HL-60/S4 treated with retinoic acid at 250 ng/mL for 4 days and 3 days (cell line): ENCODE results near the gene IMMP2L.

Source experiments
- in situ Hi-C: fragments of 300-500 bp; cut with MboI; formaldehyde crosslinking; loops from 2 replicates; pipeline ENCODE4 v1.7.0; 2022; ENCODE audit warnings: low sequenced_read_pairs

IMMP2L gene

DNA sequence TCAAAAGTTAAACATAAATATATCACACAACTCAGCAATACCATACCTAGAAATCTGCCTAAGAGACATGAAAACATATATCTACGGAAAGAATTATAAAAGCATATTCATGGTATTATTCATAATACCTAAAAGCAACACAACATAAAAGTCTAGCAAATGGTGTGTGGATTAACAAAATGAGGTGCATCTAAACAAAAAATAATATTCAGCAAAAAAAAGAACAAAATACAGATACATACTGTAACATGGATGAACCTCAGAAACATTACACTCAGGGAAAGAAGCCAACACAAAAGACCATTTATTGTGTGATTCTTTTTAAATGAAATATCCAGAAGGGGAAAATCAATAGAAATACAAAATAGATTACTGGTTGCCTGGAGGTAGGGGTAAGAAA lies 155.0 kb downstream of the IMMP2L start:
- in situ Hi-C loops: no loop called here

DNA sequence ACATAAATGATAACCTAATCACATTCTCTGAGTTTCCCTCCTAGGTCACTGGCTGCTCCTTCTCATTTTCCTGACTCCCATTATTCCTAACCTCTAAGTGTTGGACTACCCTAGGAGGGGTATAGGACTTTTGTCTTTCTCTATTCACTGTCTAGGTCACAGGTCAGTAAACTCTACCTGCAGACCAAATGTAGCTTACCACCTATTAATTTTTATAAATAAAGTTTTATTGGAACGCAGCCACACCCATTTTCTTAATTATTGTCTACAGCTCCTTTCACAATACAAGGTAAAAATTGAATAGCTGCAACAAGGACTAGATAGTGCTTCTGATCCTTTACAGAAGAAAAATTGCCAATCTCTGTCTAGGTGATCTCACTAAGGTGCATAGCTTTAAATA lies 156.7 kb downstream of the IMMP2L start:
- in situ Hi-C loops: no loop called here

DNA sequence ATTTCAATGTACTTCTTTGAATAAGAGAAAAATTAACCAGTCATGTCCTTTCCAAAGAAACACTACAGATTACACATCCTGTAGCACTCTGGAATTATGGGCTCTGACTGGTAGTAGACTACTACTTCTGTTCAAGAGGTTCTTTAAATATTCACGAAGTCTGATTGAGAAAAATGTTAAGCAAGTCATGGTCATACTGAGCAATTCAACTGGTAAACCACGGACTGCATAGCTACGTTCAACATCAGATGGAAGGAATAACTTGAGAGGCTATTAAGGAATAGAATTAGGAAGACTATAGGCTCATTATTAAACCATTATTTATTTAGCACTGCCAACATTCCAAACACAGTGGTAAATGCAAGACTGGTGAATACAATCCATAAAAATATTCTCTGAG lies 160.8 kb downstream of the IMMP2L start:
- in situ Hi-C loops: no loop called here

DNA sequence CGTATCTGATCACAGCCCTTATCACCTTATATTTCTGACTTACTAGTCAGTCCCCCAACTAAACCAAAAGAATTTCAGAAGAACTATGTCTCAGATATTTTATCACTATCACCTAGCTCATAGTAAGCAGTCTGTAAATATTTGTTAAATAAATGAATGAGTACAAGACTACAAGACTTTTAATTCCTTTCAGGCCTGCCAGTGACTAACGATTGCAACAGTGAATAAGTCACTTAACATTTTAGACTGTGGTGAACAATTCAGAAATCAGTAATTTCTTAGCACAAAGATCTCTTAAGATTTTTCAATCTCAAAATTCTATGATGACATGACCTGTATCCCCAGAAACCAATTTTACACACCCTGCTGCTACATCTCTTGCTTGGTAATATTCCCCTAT lies 162.2 kb downstream of the IMMP2L start:
- in situ Hi-C loops: no loop called here

DNA sequence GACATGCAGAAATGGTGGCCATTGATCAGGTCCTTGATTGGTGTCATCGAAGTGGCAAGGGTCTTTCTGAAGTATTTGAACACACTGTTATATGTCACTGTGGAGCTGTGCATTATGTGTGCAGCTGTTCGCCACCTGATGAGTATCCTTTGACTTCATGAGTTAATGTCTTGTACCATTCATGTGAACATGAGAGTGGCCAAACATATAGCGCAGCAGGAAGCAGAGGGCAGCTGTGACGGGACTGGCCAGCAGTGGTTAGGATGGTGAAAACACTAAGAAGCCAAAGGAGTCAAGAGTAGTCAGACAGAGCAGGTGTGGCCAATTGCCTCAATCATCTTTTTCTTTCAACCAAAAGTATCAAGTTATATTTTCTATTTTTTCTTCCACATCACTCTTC lies 167.4 kb downstream of the IMMP2L start:
- in situ Hi-C loops: no loop called here

DNA sequence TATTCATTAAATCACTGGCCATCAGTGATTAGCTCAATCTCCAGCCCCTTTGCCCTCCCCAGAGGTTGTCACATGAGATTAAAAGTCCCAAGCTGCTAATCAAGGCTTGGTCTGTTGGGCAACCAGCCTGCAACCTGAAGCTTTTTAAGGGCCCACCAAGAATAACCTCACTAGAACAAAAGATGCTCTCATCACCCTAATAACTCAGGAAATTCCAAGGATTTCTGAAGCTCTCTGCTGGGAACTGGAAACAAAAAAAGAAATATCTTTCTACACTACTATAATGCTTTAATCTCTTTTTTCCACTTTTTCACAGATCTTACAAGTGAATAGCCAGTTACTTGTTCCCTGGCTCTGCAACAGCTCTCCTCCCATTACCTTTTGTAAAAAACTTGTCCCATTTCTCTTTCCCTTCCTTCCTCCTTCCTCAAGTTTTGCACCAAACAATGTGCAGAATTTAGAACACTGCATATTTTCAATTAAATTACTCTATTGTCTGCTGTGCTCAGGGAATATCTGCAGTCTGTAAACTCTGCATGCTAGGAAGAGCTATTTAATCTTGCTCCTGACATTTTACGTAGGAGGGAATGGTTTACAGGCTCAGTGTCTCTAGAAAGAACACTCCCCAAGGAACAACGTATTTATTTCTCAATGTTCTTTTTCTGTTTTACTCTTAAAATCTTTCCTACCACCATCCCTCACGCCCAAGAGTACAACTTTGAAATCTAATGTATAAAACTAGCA lies 169.1 kb downstream of the IMMP2L start:
- in situ Hi-C loops: no loop called here

DNA sequence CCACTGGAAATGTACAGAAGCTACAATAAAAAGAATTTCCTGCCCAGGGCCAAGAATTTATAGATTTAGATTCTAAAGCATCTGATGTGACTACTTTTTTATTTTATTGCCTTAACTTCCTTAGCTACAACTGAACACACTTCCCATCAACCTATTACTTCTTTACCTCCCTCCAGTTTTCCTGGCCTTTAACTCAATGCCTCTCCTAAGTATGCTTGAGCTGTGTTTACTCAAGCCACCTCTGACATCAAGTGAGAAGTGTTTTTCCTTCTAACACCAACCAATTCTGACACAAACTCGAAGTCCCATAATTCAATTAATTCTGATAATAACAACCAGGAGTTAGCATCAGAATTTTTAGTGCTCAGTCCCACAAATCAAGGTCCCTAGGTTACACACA lies 170.0 kb downstream of the IMMP2L start:
- in situ Hi-C loops: no loop called here

DNA sequence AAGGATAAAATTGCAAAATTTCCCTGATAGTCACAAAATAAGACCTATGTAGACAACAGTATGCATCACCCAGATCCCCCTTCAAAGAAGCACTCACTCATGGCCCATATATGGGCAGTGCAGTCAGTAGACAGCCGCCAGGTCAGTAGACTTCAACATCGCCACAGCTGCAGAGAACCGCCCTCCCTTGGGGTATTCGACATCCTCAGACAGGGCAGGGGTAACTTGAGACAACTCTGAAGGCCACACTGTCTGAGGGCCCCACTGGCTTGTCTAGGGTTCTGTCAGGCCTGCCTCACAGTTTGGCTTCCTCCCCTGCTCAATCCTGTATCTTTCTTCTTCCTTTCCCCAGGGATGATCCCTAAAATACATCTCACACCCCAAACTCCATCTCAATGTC lies 172.3 kb downstream of the IMMP2L start:
- in situ Hi-C loops: no loop called here

DNA sequence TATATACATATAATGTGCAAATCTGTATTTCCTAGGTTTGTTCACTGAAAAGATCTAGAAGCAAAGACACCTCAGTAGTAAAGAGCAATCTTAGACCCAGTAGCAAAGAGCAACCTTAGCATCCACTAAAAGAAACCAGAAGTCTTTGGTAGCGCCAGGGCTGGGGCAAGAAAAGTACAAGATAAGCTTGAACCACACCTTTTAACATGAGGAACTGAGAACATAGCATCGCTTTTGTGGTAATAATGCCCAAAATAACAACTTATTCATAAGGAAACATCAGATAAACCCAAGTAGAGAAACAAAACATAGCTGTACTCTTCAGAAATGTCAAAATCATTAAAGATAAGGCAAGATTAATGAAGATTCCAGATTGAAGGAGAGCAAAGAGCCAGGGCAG lies 173.4 kb downstream of the IMMP2L start:
- in situ Hi-C loops: no loop called here

DNA sequence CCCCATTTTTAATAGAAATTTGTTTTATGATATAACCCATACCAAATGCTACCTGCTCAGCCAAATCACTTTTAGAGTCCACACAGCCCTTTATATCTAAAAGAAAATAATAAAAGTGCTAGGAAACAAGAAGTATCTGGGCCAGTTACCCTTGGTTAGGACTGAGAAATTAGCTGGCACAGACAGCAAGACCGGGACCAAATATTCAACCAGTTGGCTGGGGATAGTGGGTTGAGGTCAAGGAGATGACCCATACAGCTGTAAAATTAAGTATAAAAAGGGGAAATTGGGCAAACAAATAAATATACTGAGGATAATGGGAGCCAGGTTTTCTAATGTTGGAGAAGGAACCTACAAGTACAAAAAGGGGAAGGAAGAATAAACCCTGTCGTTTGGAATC lies 174.3 kb downstream of the IMMP2L start:
- in situ Hi-C loops: no loop called here

DNA sequence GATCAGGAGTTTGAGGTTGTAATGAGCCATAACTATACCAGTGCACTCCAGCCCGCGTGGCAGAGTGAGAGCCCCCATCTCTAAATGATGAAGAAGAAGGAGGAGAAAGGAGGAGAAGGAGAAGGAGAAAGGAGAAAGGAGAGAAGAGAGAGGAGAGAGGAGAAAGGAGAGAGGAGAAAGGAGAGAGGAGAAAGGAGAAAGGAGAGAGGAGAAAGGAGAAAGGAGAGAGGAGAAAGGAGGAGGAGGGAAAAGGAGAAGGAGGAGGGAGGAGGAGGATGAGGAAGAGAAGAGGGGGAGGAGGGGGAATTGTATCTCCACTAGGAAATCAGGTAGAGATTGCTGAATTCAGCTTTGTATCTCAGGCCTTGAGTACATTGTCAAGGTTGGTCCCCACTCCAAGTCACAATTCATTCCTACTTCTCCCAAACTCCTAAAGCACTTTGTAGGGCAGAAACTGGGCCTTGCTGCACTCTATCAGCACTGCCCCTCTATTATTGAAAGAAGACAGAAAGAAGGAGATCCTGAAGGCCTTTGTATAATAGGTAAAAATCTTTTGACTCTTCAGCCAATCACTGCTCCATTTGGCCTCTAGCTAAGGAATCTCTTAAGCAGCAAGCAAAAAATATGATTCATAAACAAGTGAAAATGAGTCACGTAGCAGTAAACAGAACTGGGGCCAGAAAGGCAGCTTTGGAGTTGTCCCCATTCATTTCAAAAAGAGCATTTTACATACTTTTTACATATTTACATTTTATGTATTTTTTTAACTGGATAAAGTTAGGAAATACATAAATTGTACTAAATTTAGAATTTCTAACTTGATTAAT lies 178.0 kb downstream of the IMMP2L start:
- in situ Hi-C loops: no loop called here

DNA sequence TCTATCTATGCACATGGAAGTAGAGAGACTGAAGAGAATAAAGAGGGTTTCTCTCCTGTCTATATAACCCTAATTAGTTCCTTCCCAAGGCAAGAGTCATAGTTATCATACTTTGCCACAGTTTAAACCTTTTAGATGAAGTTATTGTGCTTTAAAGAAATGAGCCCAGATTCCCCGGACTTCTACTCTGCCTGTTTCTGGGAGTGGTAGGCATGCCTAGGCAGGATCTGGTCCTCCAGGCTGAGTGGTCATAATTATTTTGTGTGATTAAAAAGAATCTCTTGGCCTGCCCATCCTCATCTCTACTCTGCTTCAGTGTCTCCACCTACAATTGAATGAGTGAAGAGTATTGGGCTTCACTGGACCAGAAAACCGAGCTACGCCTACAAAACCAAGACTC lies 179.2 kb downstream of the IMMP2L start:
- in situ Hi-C loops: no loop called here

DNA sequence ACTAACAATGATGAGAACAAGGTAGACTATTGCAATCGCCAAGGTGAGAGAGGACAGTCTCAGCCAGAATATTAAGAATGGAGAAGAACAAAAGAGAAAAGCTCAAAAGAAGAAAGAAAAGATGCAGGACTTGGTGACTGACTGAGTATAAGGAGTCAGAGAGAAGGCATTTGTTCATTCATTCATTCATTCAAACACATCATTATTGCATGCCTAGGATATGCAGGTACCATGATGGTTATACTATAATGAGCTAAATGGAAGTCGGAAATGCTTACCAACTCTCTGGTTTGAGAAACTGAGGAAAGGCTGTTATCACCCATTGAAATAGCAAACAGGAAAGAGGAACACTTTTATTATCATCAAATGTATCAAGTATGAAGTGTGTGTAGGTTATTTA lies 180.7 kb downstream of the IMMP2L start:
- in situ Hi-C loops: no loop called here

DNA sequence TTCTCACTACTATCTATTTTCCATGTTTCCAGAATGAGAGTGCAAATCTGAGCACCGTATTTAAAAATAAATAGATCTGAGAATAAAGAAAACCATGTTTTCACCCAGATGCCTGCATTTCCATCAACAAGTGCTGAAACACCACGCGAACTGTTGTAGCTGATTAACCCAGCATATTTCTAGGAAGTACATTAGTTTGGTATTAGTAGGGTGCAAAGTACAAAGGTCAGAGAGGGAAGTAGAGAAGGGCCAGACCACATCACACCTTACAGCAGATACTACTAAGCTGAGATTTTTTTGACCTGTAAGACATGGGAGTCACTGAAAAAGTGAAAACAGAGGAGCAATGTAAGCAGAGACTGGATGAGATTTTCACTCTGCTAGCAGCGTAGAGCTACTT lies 181.3 kb downstream of the IMMP2L start:
- in situ Hi-C loops: no loop called here

DNA sequence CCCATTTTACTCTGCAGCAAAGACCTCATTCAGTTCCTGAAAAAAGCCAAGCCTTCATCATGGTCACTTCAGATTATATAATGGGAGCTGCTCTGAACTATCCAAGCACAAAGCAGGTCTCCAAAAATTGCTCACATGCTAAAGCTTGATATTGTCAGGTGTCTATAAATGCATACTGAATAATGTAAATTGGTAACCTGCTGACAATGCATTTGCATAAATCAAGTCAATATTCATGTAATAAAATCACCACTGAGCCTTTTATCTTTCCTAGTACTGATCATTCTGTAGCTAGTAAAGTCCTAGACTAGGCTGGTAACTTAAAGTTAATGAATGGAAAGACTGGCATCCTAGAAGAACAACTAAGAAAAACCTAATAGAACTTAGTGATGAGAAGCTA lies 188.3 kb downstream of the IMMP2L start:
- in situ Hi-C loops: no loop called here

DNA sequence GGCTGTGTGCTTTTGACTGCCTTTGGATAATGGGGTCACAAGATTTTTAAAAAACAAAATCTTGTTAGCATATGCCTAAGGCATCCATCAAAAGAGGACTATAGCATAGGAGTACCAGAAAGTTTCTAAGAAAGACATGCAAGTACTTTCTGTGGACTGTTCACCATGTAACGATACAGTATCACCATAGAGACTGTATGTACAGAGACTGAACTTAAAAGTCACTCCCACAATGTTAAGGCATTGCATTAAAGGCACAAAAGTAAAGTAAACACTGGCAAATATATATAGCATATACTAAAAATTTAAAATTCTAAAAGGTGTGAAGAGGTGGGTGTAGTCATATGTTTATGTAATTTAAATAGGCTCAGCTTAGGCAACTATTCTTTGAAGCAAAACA lies 190.9 kb downstream of the IMMP2L start:
- in situ Hi-C loops: no loop called here

DNA sequence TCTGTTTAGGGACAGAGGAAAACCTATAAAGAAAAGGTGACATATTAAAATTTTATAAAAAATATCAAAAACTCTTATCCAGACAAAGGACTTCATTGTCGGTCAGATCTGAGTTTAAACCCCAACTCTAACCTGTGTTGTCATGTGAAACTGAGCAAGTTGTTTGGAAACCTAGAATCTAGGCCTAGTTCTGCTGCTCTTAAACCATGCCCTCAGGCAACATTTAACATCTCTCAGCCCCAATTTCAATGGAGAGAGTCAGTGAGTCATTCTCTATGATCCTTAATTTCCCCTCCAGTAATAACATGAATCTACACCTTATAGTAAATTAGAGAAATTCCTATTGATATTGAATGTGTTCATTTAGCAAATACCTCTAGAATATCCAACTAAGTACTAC lies 192.3 kb downstream of the IMMP2L start:
- in situ Hi-C loops: no loop called here

DNA sequence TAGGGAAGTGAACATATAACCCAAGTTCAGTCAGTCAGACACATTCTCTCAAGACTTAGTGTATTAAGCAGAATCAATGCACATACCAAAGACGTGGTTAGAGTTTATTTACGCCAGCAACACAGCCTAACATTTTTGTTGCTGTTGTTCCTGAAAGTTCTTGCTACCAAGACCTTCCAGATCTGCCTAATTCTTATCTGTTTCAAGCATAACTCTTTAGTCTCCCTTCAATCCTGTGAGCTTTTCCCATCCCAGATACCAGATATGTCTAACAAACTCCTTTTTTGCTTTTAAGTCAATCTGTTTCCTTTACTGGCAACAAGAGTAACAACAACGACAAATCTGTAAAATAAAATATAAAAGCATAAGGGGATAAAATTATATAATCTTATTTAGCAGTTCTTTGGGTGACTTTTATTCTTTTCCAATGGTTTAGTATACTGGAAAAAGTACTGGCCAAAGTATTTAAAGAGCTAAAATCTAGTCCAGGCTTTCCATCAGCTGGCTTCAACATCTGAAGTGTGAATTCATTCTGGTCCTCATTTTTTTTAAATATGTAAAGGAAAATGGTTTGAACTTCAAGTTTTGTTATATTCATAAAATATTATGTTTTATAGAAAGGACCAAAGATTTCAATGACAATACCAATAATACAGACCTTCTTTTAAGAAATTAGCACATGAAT lies 193.8 kb downstream of the IMMP2L start:
- in situ Hi-C loops: no loop called here

DNA sequence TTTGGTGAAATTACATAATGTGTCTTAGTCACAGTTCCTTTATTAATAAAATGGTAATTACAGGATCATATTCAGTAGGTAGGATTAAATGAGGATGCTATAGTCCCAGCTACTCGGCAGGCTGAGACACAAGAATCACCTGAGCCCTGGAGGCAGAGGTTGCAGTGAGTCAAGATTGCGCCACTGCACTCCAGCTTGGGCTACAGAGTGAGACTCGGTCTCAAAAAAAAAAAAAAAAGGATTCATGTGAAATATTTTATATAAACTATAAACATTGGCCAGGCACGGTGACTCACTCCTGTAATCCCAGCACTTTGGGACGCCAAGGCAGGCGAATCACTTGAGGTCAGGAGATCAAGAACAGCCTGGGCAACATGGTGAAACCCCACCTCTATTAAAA lies 197.9 kb downstream of the IMMP2L start:
- in situ Hi-C loops: no loop called here

DNA sequence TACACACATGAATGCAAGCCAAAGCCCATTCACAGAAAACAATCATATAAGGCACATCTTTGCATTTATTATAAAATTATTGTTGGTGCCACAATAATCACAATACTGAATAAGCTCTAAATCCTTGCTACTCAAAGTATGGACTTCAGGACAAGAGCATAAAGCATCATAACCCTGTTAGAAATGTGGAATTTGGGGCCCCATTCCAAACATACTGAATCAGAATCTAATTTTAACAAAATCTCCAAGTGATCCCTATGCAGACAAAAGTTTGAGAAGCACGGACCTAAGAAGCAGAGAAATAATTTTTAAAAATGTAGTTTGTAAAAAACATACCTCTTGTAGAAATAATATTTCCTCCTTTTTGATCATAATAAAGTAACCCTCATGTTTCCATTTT lies 199.2 kb downstream of the IMMP2L start:
- in situ Hi-C loops: no loop called here

DNA sequence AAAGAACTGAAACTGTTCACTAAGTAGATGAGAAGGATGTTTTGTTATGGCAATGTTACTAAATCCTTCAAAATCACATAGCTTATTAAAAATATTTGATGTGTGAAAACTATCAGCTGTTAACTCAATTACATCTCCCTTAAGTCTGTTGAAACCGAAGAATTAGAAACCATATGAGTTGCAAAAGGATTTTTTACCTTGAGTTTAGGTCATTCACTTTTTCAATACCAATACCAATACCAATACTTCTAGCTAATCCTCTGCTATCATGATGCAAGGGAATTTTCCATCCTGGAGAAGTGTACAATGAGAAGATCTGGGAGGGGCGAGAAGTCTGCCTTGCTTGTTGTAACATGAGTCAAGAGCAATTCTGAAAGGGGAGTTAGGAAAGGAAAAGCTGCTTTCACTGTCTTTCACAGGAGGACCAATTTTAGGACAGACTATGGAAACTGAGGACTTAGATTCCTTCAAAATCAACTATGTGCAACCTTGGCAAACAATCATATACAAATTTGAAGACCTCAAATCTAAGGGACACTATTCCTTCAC lies 199.7 kb downstream of the IMMP2L start:
- in situ Hi-C loops: no loop called here

DNA sequence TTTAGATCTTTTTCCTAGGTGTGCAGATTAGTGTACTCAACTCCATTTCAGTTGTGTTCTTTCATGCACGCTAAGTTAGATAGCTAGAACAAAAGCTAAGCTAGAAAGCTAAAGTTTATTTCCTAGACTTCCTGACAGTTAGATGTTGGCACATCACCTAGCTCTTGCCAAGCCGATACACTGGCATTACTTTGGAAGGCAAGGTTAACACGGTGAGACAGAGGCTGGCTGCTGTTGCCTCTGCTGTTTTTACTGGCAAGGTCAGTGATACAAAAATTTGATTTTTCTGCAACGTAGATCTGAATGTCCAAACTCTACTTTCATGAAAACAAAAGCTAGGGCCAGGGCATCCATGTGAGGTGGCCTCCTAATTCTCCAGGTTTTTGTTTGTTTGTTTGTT lies 203.4 kb downstream of the IMMP2L start:
- in situ Hi-C loops: no loop called here
